OCI-LY3 (cell line): Measurements from ENCODE around the gene BANP.
"Not testable (repeated sequence)": the region's sequence is repeated elsewhere in the genome, so short reads cannot be mapped to it uniquely, and the experiment has no call there.

Source experiments
- H2AFZ ChIP-seq: fragments of 200-600, 300-600 bp; shearing (Covaris generic); 2 replicates; pipeline ENCODE4 v1.6.0; 2014; ENCODE audit warnings: antibody characterized with exemption, low read depth, low read length
- H3K27ac ChIP-seq: fragments of 200-600, 300-600 bp; sonication (generic); 2 replicates; pipeline ENCODE4 v1.5.1; 2014; ENCODE audit warnings: mild to moderate bottlenecking, low read length, moderate library complexity, mixed read lengths
- H3K27me3 ChIP-seq: fragments of 200-600, 300-600 bp; sonication (generic); 2 replicates; pipeline ENCODE4 v1.6.1; 2014; ENCODE audit warnings: low read depth, low read length, mixed read lengths
- H3K36me3 ChIP-seq: fragments of 200-600, 300-600 bp; sonication (generic); replicated peaks from 2 replicates; pipeline ENCODE3; 2014; ENCODE audit warnings: low read depth, low read length, mixed read lengths
- H3K4me1 ChIP-seq: fragments of 300-600, 200-600 bp; sonication (generic); 2 replicates; pipeline ENCODE4 v1.6.1; 2014; ENCODE audit warnings: low read length, mixed read lengths
- H3K4me2 ChIP-seq: fragments of 200-600, 300-600 bp; sonication (generic); 2 replicates; pipeline ENCODE4 v1.6.1; 2014; ENCODE audit warnings: low read length, mixed read lengths
- H3K4me3 ChIP-seq: fragments of 300-600, 200-600 bp; sonication (generic); 2 replicates; pipeline ENCODE4 v1.5.1; 2014; ENCODE audit warnings: antibody characterized with exemption, mild to moderate bottlenecking, low read length, moderate library complexity
- H3K79me2 ChIP-seq: fragments of 300-600, 200-600 bp; shearing (Covaris generic); 2 replicates; pipeline ENCODE4 v1.6.1; 2014; ENCODE audit warnings: mild to moderate bottlenecking, low read length, mixed read lengths
- H3K9ac ChIP-seq: fragments of 300-600, 200-600 bp; shearing (Covaris generic); 2 replicates; pipeline ENCODE4 v1.6.0; 2014; ENCODE audit warnings: mild to moderate bottlenecking, low read length, moderate library complexity
- H3K9me3 ChIP-seq: fragments of 200-600, 300-600 bp; shearing (Covaris generic); 2 replicates; pipeline ENCODE4 v1.6.1; 2014; ENCODE audit warnings: low read length, mixed read lengths; ENCODE audit not compliant: insufficient read depth
- H4K20me1 ChIP-seq: fragments of 200-600, 300-600 bp; sonication (generic); 2 replicates; pipeline ENCODE4 v1.6.1; 2016; ENCODE audit warnings: low read length, mixed read lengths; ENCODE audit not compliant: insufficient read depth
- CTCF ChIP-seq: fragments of 200-600, 300-600 bp; sonication (generic); IDR thresholded peaks from 2 replicates; pipeline ENCODE4 v1.5.1; 2014; ENCODE audit warnings: antibody characterized with exemption, low read length, low read depth
- EZH2phosphoT487 ChIP-seq: fragments of 200-600 bp; shearing (Covaris generic); IDR thresholded peaks from 2 replicates; pipeline ENCODE4 v1.6.1; 2018; ENCODE audit warnings: antibody characterized with exemption, mixed run types, low read depth

Gene BANP

DNA sequence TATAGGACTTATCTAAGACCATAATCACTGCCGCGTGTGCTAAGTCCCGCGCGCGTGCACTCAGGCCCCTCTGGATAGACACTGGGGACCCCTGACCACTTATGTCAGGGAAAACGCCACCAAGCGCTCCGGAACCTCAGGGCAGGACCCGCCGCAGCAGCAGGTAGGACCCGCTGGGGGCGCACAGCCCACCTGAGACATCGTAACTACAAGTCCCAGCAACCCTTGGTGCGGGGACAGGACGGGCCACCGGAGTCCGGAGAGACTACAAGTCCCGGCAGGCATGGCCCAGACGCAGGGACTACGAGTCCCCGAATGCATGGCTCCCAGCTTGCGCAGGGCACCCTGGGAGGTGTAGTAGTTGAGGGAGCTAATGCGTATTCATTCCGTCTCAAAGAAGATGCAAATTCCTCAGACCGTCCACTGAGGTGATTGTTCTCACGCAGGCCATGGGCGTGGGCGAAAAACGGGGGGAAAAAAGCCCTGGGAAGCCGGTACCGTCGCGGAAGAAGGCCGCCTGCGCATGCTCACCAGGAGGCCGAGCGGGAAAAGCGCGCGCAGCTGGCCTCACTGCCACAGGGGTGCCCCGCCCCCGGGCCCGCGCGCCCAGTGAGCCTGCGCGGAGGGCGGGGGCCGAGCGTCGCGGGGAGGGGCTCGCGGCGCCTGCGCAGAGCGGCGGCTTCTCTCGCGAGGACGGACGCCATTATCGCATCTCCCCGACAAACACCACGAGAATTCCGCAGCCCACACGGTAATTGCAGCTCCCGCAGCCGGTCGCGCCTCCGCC, at the start of gene BANP:
TSS of gene BANP (plus strand) at position 670 of the 787 bp plus-strand sequence. CDS start 23,682 bp downstream, outside the sequence.
- peaks cover 8% of the 10 kb centered on the region for H3K36me3 ChIP-seq
- H3K27me3 ChIP-seq: no peaks in the 10 kb centered on the region
- peak within 1 kb of the TSS; percentile 100 for H3K4me3 ChIP-seq
- H3K79me2 ChIP-seq: peaks cover 45% of the 10 kb centered on the region
- H3K27ac ChIP-seq: peak within 1 kb of the TSS; percentile 87
- peak within 1 kb of the TSS; percentile 100 for H3K9ac ChIP-seq
- peak within 1 kb of the TSS; percentile 89 for H2AFZ ChIP-seq
- H3K4me1 ChIP-seq: peaks cover 16% of the 10 kb centered on the region
- H3K4me2 ChIP-seq: peak within 1 kb of the TSS; percentile 99
- 0 out of 2 replicates have a peak, but pooled peaks cover 10% of the 10 kb centered on the region for H4K20me1 ChIP-seq
- TF ChIP-seq EZH2phosphoT487 (no peak), CTCF (peak; percentile 38)
- H3K9me3 ChIP-seq: no peaks in the 10 kb centered on the region

DNA sequence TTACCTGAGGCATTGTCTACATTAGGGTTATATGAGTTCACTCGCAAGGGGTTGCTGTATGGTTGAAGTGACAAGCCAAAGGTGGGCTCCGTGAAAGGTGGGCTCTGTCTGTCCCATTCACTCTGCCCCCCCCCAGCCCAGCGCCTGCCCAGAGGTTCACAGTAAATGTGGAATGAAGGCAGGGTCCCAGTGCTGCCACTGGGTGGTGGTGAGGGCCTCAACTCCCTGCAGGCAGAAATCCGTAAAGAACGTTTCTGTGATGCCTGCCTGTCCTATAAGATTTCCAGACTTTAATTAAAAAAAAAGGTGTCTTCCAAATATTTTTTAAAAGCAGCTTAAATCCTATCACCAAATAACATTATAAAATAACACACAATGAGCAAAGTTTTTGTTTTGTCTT, 46.3 kb upstream of the BANP start:
- not testable (repeated sequence) for H3K4me2 ChIP-seq, H3K27me3 ChIP-seq, H3K36me3 ChIP-seq, H3K4me3 ChIP-seq, H3K27ac ChIP-seq, H3K9me3 ChIP-seq, H4K20me1 ChIP-seq, H3K9ac ChIP-seq, H2AFZ ChIP-seq, H3K79me2 ChIP-seq
- H3K4me1 ChIP-seq: peaks cover 15% of the 10 kb centered on the region

GRCh38 chr16:87905521-87905920, 45.7 kb upstream of the BANP start:
- not testable (repeated sequence) for H2AFZ ChIP-seq, H3K27ac ChIP-seq, H4K20me1 ChIP-seq, H3K9me3 ChIP-seq, H3K79me2 ChIP-seq, H3K4me3 ChIP-seq, H3K27me3 ChIP-seq, H3K4me2 ChIP-seq, H3K9ac ChIP-seq, H3K36me3 ChIP-seq
- H3K4me1 ChIP-seq: peaks cover 16% of the 10 kb centered on the region

DNA sequence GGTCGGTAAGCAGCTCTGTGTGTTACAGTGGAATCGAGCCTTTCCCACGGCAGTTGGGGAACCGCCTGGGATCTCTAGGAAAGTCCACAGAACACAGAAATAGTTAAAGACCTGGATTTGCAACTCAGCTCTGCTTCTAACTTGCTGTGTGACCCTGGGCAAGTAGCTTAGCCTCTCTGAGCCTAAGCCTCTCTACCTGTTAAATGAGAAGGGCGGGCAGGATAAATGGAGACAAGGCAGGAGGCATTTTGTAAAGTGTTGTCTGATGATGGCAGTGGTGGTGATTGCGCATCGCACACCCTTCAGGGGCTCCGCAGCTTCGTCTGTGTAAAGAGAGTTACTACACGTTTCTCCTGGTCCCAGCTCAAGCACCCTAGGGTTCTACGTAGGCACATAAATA, 43.1 kb upstream of the BANP start:
- not testable (repeated sequence) for H3K27me3 ChIP-seq, H4K20me1 ChIP-seq, H3K36me3 ChIP-seq, H3K9ac ChIP-seq, H3K79me2 ChIP-seq, H3K27ac ChIP-seq, H3K9me3 ChIP-seq, H3K4me3 ChIP-seq, H2AFZ ChIP-seq, H3K4me2 ChIP-seq
- peaks cover 24% of the 10 kb centered on the region for H3K4me1 ChIP-seq

- peak; percentile 77 for TF ChIP-seq CTCF
- Histone ChIP-seq H3K4me2 (peak overlapping the region; percentile 76), H3K9ac (peak overlapping the region; percentile 45; the same call in 1 of the 2 replicates), H2AFZ (peak overlapping the region; percentile 69; the same call in 1 of the 2 replicates), H3K27ac (peak overlapping the region; percentile 63), H3K4me1 (peaks cover 24% of the 10 kb centered on the region), H3K4me3 (peak overlapping the region; percentile 39)
- H3K27me3 ChIP-seq, H3K9me3 ChIP-seq, H3K79me2 ChIP-seq, H3K36me3 ChIP-seq, H4K20me1 ChIP-seq: not testable (repeated sequence)
Observed at GRCh38 chr16:87909203-87909935, 41.9 kb upstream of the BANP start.

- H4K20me1 ChIP-seq, H3K9me3 ChIP-seq, H3K79me2 ChIP-seq, H3K9ac ChIP-seq, H3K4me3 ChIP-seq, H3K27me3 ChIP-seq, H3K27ac ChIP-seq, H3K36me3 ChIP-seq, H2AFZ ChIP-seq: not testable (repeated sequence)
- H3K4me2 ChIP-seq: 0 out of 2 replicates have a peak overlapping the region, but pooled peaks have one; percentile 11
- peaks cover 24% of the 10 kb centered on the region for H3K4me1 ChIP-seq
Observed at GRCh38 chr16:87911106-87911763, 40.0 kb upstream of the BANP start.

DNA sequence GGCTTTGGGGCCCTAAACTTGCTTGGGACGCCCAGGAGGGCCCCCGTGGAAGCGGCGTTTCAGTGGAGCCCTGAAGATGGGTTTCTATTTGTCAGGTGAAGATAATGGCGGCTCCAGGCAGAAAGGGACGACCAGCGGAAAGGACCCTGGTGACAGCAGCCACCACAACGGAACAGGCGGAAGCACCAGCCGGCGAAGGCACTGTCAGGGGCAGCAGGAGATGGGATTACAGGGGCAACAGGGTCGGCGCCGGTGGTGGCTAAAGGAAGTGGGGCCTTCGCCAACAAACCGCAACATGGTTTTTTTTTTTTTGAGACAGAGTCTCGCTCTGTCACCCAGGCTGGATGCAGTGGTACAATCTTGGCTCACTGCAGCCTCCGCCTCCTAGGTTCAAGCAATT, 38.5 kb upstream of the BANP start:
- H4K20me1 ChIP-seq, H3K9ac ChIP-seq, H2AFZ ChIP-seq, H3K27me3 ChIP-seq, H3K27ac ChIP-seq, H3K4me2 ChIP-seq, H3K9me3 ChIP-seq, H3K4me3 ChIP-seq, H3K79me2 ChIP-seq, H3K36me3 ChIP-seq: not testable (repeated sequence)
- peaks cover 24% of the 10 kb centered on the region for H3K4me1 ChIP-seq
